GM19455 (cell line): ENCODE results near the gene CARMIL1.
A peak's percentile ranks its signal among the peaks of the same experiment; 100 is the strongest.
"Not testable (repeated sequence)": the region's sequence is repeated elsewhere in the genome, so short reads cannot be mapped to it uniquely, and the experiment has no call there.

Experiments used
- ATAC-seq: cut with Tn5 transposase; IDR thresholded peaks from one replicate; pipeline ENCODE4 v1.9.1; 2021; ENCODE audit not compliant: unreplicated experiment

The CARMIL1 gene

GRCh38 chr6:25548451-25548850, 269.3 kb downstream of the CARMIL1 start:
- ATAC-seq, result no peak

- ATAC-seq, result no peak
These were observed 271.5 kb downstream of the CARMIL1 start for GRCh38 chr6:25550631-25551030.

GRCh38 chr6:25553502-25553901, 274.3 kb downstream of the CARMIL1 start:
- no peak for ATAC-seq

- ATAC-seq, result no peak
These were observed 276.0 kb downstream of the CARMIL1 start for GRCh38 chr6:25555188-25555587.

GRCh38 chr6:25556516-25556915, 277.3 kb downstream of the CARMIL1 start:
- ATAC-seq, result peak; percentile 52

GRCh38 chr6:25558155-25558817, 279.1 kb downstream of the CARMIL1 start:
- ATAC-seq, result no peak

DNA sequence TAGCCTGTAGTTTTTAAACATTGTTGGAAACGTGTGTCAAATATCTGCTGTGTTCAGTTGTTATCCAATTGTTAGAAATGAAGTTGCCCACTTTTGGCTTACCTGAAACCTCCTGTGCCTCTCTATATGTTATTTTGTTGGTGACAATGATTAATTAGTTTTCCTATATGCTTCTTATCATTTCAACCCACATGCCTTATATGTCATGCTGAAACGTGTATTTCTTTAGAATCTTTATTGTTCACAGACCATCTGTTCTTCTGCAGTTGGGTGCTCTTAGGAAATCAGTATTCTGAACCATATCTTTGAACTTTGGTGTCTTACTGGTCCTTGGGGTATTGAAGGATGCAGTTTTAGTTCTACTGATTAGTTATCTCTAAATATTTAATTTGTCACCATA, 281.7 kb downstream of the CARMIL1 start:
- ATAC-seq, result no peak

GRCh38 chr6:25564943-25565342, 285.8 kb downstream of the CARMIL1 start:
- no peak for ATAC-seq

DNA sequence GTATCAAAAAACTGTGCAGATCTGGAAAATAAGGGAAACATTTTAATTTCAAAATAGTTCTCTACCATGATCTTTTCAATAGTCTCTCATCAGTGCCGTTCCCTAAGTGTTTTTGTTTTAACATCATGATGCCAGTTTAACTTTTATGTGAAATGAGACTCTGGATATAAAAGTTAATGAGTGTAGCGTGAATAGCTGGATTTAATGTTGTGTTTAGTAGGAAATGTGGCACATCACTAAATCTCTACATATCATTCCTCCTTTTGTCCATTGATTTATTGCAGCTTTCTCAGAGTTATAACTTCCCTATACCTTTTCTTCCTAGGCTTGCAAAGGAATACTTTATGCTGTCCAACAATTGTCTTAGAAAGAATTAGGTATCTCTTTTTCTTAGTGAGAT, 291.4 kb downstream of the CARMIL1 start:
- ATAC-seq, result no peak

GRCh38 chr6:25576919-25577318, 297.7 kb downstream of the CARMIL1 start:
- ATAC-seq, result no peak

- ATAC-seq, result no peak
These were observed 299.4 kb downstream of the CARMIL1 start for GRCh38 chr6:25578538-25578937.

GRCh38 chr6:25579391-25579883, 300.3 kb downstream of the CARMIL1 start:
- no peak for ATAC-seq

GRCh38 chr6:25579902-25580495, 300.8 kb downstream of the CARMIL1 start:
- ATAC-seq, result no peak

- ATAC-seq, result no peak
These were observed 302.9 kb downstream of the CARMIL1 start for GRCh38 chr6:25582101-25582500.

DNA sequence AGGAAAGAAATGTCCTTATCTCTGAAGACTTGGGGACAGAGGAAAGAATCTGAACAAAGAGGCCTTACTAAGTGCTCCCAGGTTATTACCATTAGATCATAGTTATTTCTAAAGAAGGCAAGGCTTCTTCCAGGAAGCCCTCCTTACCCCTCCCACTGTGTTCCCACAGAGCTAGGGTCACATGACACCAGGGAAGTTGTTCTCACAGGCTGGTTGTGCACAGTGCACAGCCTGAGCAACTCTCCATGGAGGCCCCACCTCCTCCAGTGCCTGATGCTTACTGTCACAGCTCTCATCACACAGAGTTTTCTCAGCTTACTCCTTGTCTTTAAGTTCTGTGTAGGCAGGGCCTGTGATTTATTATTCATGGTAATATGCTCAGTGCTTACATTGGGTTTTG, 303.9 kb downstream of the CARMIL1 start:
- no peak for ATAC-seq

DNA sequence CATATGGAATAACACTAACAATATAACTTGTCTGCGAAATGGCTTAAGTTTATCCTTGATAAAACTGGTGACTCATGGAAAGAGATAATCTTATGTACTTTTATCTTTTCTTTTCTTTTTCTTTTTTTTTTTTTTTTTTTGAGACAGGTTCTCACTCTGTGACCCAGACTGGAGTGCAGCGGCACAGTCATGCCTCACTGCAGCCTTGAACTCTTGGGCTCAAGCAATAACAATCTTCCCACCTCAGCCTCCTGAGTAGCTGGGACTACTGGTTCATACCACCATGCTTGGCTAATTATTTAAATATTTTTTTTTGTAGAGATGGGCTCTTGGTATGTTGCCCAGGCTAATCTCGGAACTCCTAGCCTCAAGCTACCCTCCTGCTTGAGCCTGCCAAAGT, 304.7 kb downstream of the CARMIL1 start:
- no peak for ATAC-seq

GRCh38 chr6:25585225-25585624, 306.1 kb downstream of the CARMIL1 start:
- ATAC-seq, result no peak

DNA sequence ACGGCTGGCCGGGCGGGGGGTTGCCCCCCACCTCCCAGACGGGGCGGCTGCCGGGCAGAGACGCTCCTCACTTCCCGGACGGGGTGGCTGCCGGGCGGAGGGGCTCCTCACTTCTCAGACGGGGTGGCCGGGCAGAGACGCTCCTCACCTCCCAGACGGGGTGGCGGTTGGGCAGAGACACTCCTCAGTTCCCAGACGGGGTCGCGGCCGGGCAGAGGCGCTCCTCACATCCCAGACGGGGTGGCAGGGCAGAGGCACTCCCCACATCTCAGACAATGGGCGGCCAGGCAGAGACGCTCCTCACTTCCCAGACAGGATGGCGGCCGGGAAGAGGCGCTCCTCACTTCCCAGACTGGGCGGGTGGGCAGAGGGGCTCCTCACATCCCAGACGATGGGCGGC, 306.9 kb downstream of the CARMIL1 start:
- ATAC-seq, result not testable (repeated sequence)

- ATAC-seq, result no peak
These were observed 307.8 kb downstream of the CARMIL1 start for GRCh38 chr6:25586927-25587326.

DNA sequence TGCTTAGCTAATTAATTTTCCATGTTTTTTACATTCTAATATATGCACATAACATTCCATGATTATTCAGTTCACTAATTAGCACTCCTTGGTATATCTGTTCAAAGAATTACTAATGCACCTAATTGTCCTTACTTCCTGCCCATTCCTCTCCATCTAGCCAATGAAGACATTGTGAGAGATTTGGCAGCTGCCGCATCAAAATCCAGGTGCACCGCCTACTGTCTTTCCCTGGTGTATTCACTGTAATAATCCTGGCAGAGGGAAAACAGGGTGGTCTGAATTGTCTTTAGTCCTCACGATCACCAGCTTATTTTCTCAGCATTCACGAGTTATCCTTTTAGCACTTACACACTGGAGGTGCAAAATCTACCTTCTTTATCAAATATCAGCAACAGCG, 311.8 kb downstream of the CARMIL1 start:
- ATAC-seq, result no peak

GRCh38 chr6:25596928-25597818, 318.0 kb downstream of the CARMIL1 start:
- ATAC-seq, result no peak
